PC-9 (cell line): ENCODE data around the gene RAET1G.

Experiments used
- CTCF ChIP-seq: fragments of 200-600 bp; sonication (generic); conservative IDR thresholded peaks from 2 replicates; pipeline ENCODE4 v1.6.1; 2017; ENCODE audit warnings: mixed run types, antibody characterized with exemption, mild to moderate bottlenecking, moderate library complexity
- EZH2 ChIP-seq: fragments of 200-600 bp; sonication (generic); IDR thresholded peaks from 2 replicates; pipeline ENCODE4 v1.8.0; 2017; ENCODE audit warnings: antibody characterized with exemption, low read depth

GRCh38 chr6:149900620-149901443 is 22.1 kb downstream of the RAET1G start:
- TF ChIP-seq CTCF, result no peak
- no peak for TF ChIP-seq EZH2
